Body of pancreas (tissue), 4 donors: ENCODE data around the gene COL27A1. TPM values are rescaled to one million over a fixed set of nuclear protein-coding genes. Genes with fewer than 3 reads are reported as not detected.
A peak's percentile ranks its signal among the peaks of the same experiment; 100 is the strongest.

Experiments used
- ATAC-seq: fragments of 150-250 bp; one replicate; pipeline ENCODE4 v1.9.1; 2016
- DNase-seq, 4 donors: peaks; one replicate each; pipeline ENCODE4 v3.0.0-alpha.2; 2019
- H3K27ac ChIP-seq, 4 donors: fragments of 200-600 bp; sonication (generic); 1 replicate in 3 of 4; 2 replicates in 1 of 4; pipeline versions ENCODE4 v1.5.1 to v1.6.1; 2016 to 2019; ENCODE audit warnings: mild to moderate bottlenecking in 1 of 4, mixed read lengths in 1 of 4, moderate library complexity in 1 of 4
- H3K27me3 ChIP-seq, 2 donors: fragments of 200-600 bp; sonication (generic); one replicate each; pipeline ENCODE4 v1.6.0; 2016; ENCODE audit warnings: mild to moderate bottlenecking in 1 of 2
- H3K36me3 ChIP-seq, 2 donors: fragments of 200-600 bp; sonication (generic); replicated peaks in 1 of 2; 2 replicates each; pipeline ENCODE4 v1.5.1; 2016; ENCODE audit warnings: low read depth in 2 of 2; ENCODE audit not compliant: insufficient read depth in 1 of 2
- H3K4me1 ChIP-seq: fragments of 200-600 bp; sonication (generic); one replicate; pipeline ENCODE4 v1.6.0; 2016
- H3K4me3 ChIP-seq, 2 donors: fragments of 200-600 bp; sonication (generic); 1 replicate in 1 of 2; 2 replicates in 1 of 2; pipeline ENCODE4 v1.5.1; 2016 to 2019
- H3K9me3 ChIP-seq, 3 donors: fragments of 200-600 bp; sonication (generic); 1 replicate in 2 of 3; 2 replicates in 1 of 3; pipeline ENCODE4 v1.5.1; 2016
- POLR2A ChIP-seq, 3 donors: fragments of 450-650 bp; IDR thresholded peaks; one replicate each; pipeline ENCODE4 v1.6.1; 2016; ENCODE audit warnings: antibody characterized with exemption in 3 of 3, mild to moderate bottlenecking in 2 of 3
- WGBS, 2 donors: methylation state at CpG; one replicate each; pipeline ENCODE4 v1.1.5; 2017; 5-methylcytosine and 5-hydroxymethylcytosine counted together
- intact Hi-C: fragments of 100-400 bp; cut with DNase I; formaldehyde crosslinking; loops from one replicate; pipeline ENCODE4 v1.15.1; 2023
- total RNA-seq, 2 donors: library from RNA; depleted of rRNA; stranded (reverse); fragments of >200 nt; gene quantifications; one replicate each; pipeline ENCODE4 v1.1.0, GENCODE V29; 2016
- TF ChIP-seq, protein P1 (sequence below), 7 experiments: fragments of 450-650 bp in 4 of 7; fragments of 200-600 bp in 3 of 7; sonication (generic) in 3 of 7; IDR thresholded peaks; one replicate each; pipeline ENCODE4 v1.5.1; 2016 to 2019; ENCODE audit warnings: antibody characterized with exemption in 7 of 7

The COL27A1 gene
- total RNA-seq, 2 donors from 2014 or later: 24.1 to 58.0 TPM

DNA sequence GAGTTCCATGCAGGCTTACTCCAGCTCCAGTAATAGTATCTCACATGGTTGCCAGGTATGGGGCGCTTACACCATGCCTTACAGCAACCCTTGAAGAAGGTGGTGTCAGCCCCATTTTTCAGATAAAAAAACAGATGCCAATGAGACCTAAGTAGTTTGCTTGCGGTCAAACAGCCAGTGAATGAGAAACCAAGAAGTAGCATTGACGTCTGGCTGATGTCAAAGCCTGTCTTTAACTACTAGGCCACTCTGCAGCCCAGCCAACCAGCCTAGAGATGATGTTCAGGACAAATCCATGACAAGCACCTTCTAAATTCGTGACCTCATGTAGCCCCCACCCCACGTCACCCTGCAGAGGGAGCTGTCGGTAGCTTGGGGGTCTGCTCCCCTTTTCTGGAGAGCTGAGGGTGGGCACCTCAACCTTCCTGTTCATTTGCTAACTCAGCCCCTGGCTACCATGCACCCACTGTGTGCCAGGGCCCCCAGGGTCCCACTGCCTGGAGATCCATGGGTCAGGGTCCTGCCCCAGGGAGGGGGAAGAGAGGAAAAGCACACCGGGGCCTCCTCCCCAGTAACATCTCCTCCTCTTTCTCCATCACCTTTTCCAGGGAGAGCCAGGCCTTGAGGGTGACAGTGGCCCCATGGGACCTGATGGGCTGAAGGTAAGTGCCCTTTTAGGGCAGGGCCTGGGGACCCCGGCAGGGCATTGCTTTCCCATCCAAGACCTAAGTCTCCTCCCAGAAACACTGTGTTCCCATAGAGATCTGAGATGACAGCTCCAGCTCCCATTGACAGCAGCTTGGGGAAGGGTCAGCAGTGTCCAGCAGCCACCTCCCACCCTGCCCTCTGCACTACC, 115.0 kb downstream of the COL27A1 start:
- Histone ChIP-seq H3K4me1 (no peaks in the 10 kb centered on the region), H3K9me3 (no peaks in the 10 kb centered on the region), H3K27ac (no peak overlapping the region), H3K36me3 (no peaks in the 10 kb centered on the region), H3K27me3 (no peaks in the 10 kb centered on the region), H3K4me3 (no peak overlapping the region)
- intact Hi-C loops: no loop called here
- TF ChIP-seq, protein P1, sequence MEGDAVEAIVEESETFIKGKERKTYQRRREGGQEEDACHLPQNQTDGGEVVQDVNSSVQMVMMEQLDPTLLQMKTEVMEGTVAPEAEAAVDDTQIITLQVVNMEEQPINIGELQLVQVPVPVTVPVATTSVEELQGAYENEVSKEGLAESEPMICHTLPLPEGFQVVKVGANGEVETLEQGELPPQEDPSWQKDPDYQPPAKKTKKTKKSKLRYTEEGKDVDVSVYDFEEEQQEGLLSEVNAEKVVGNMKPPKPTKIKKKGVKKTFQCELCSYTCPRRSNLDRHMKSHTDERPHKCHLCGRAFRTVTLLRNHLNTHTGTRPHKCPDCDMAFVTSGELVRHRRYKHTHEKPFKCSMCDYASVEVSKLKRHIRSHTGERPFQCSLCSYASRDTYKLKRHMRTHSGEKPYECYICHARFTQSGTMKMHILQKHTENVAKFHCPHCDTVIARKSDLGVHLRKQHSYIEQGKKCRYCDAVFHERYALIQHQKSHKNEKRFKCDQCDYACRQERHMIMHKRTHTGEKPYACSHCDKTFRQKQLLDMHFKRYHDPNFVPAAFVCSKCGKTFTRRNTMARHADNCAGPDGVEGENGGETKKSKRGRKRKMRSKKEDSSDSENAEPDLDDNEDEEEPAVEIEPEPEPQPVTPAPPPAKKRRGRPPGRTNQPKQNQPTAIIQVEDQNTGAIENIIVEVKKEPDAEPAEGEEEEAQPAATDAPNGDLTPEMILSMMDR (IDR thresholded peaks at IDR 0.05): no peak
- no peak for TF ChIP-seq POLR2A (IDR thresholded peaks at IDR 0.05)
- 68 to 77% methylated on average over 4 to 8 of the region's 8 CpGs for WGBS, 2 donors
- ATAC-seq (no peak), DNase-seq (no peak)

DNA sequence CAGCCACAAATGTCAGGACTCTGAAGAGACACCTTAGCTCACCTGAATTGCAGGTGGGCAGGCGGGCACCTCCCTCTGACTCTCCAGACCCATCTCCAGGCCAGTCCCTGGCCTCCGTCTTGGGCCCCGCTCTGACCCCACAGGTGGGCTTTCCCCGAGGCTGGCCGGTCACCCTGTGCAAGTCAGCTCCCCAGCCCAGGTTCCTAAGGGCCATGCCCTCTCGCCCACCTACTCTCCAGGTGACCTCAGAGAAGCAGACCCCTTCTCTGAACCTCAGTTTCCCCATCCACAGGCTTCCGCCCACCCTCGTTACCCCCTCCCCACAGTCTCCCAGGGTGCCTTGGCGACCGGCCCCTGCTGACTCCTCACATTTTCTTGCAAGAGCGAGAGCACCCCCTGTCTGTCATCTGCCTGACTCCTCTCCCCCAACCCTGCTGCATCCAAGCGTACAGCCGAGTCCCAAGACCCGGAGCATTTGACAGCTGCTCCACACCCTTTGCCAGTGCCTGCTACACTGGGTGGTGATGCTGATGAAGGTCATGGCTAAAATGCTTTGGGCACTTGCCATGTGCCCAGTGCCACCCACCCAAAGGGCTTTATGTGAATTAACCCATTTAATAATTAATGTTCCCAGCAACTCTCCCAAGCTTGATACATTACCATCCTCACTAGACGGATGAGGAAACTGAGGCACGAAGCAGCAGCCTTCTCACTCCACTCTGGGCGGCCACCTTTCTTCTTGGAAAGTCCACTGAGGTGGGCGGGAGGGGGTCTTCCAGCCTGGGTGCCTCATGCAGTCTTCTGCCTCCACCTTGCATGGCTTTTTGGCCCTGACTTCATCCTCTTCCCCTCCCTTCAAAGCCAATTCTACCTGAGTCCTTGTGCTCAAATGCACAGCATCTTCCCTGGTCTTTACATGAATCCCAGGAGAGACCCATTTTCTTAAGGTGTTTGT, 116.5 kb downstream of the COL27A1 start:
- DNase-seq (peak; percentile 62 to 73 (median 70)), ATAC-seq (peak; percentile 69)
- no peaks in the 10 kb centered on the region for H3K4me1 ChIP-seq
- H3K36me3 ChIP-seq: no peaks in the 10 kb centered on the region
- no peak for TF ChIP-seq POLR2A (IDR thresholded peaks at IDR 0.05)
- TF ChIP-seq, protein P1 (IDR thresholded peaks at IDR 0.05): peak in 6 of 7 experiments; percentile 46 to 76 (median 52)
- intact Hi-C loops: no loop called here
- H3K4me3 ChIP-seq: no peak overlapping the region
- no peak overlapping the region for H3K27ac ChIP-seq
- H3K9me3 ChIP-seq: no peaks in the 10 kb centered on the region
- 53 to 57% methylated on average over 17 to 18 of the region's 18 CpGs for WGBS, 2 donors
- H3K27me3 ChIP-seq: no peaks in the 10 kb centered on the region

DNA sequence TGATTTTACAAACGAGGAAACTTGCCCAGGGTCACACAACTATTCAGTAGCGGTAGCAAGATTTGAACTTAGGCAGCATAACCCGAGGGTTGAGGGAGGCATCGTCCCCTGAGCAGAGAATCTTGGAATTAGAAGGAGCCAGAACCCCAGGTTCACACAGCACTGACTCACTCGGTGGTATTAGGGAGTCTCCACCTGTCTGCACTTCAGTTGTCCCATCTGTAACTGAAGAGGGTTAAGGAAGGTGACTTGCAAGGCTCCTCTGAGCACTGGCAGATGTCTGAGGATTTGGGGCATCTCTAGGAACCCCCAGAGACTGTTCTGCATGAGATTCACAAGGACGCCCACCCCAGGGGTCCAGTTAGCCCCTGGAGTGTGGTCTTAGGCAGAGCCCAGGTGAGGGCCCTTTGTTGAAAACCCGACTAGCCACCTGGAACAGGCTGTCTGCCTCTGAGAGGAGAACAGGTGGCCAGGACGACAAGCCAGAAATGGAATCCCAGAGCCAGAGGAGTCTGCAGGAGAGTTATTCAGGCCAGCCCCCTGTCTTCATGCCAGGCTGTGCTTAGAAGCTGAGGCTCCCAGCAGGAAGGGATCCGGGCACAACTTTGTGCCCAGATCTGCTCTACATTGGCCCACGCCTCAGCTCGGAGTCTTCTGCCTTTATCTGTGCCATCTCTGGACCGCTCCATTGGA, 117.5 kb downstream of the COL27A1 start:
- no peak overlapping the region for H3K27ac ChIP-seq
- intact Hi-C loops: no loop called here
- H3K27me3 ChIP-seq: no peaks in the 10 kb centered on the region
- DNase-seq (peak in 2 of 4 donors; percentile 56 to 71), ATAC-seq (no peak)
- TF ChIP-seq POLR2A (IDR thresholded peaks at IDR 0.05): no peak
- TF ChIP-seq, protein P1 (IDR thresholded peaks at IDR 0.05): no peak
- H3K36me3 ChIP-seq: no peaks in the 10 kb centered on the region
- H3K4me1 ChIP-seq: no peaks in the 10 kb centered on the region
- H3K4me3 ChIP-seq: no peak overlapping the region
- 66 to 69% methylated on average over 9 to 12 of the region's 12 CpGs for WGBS, 2 donors
- no peaks in the 10 kb centered on the region for H3K9me3 ChIP-seq

DNA sequence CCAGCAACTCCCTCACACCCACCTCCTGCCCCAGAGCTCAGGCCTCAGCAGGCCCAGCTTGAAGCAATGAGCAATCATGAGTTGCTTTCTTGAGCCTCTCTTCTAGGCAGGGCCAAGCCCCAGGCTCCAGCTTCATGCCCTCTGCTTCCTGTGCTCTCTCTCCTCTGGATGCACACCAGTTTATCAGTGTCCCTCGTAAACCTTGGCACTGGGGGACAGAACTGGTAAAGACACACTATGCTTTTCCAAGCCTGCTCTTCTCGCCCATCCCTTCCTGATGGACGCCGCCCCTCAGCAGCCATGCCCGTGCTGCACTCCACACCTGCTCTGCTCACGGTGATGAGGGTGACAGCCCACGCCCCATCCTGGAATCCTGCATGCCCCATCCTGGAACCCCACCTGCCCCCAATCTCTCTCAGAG, 118.1 kb downstream of the COL27A1 start:
- intact Hi-C loops: no loop called here
- no peak for ATAC-seq
- Histone ChIP-seq H3K4me1 (no peaks in the 10 kb centered on the region), H3K36me3 (no peaks in the 10 kb centered on the region), H3K27ac (no peak overlapping the region), H3K9me3 (no peaks in the 10 kb centered on the region), H3K27me3 (no peaks in the 10 kb centered on the region), H3K4me3 (no peak overlapping the region)
- peak in 2 of 4 donors; percentile 2 to 7 for DNase-seq
- TF ChIP-seq, protein P1 (IDR thresholded peaks at IDR 0.05): no peak
- no peak for TF ChIP-seq POLR2A (IDR thresholded peaks at IDR 0.05)
- 90 to 91% methylated on average over 7 of the region's 7 CpGs for WGBS, 2 donors
